KOPT-K1 (cell line): ENCODE results near the gene GNAI3.

Experiments used
- H3K27ac ChIP-seq: fragments of 200-600 bp; sonication (generic); 2 replicates; pipeline ENCODE4 v1.5.1; 2016; ENCODE audit warnings: antibody characterized with exemption, mild to moderate bottlenecking, low read depth, low read length; ENCODE audit not compliant: poor library complexity, severe bottlenecking
- H3K36me3 ChIP-seq: fragments of 200-600 bp; sonication (generic); 2 replicates; pipeline ENCODE4 v1.5.1; 2017; ENCODE audit warnings: antibody characterized with exemption, mild to moderate bottlenecking, low read length, moderate library complexity; ENCODE audit not compliant: insufficient read depth
- H3K9me3 ChIP-seq: fragments of 200-600 bp; sonication (generic); 2 replicates; pipeline ENCODE4 v1.5.1; 2017; ENCODE audit warnings: antibody characterized with exemption, low read length, mild to moderate bottlenecking; ENCODE audit not compliant: insufficient read depth, poor library complexity, severe bottlenecking

GNAI3 gene

GRCh38 chr1:109618661-109619575 lies 70.5 kb downstream of the GNAI3 start:
- no peaks in the 10 kb centered on the region for H3K36me3 ChIP-seq
- no peaks in the 10 kb centered on the region for H3K9me3 ChIP-seq
- H3K27ac ChIP-seq = peak overlapping the region; percentile 93

GRCh38 chr1:109619576-109620400 lies 71.4 kb downstream of the GNAI3 start, which contains the start of the genes AMPD2 and GNAT2:
AMPD2 (plus strand) TSS chr1:109619837; CDS start chr1:109621176, 1,339 bp downstream.
GNAT2 (minus strand) TSS chr1:109619616; CDS start chr1:109612870, 6,746 bp downstream.
- no peaks in the 10 kb centered on the region for H3K9me3 ChIP-seq
- H3K27ac ChIP-seq = peak within 1 kb of the TSS; percentile 93
- no peaks in the 10 kb centered on the region for H3K36me3 ChIP-seq

- peak overlapping the region; percentile 93 for H3K27ac ChIP-seq
- no peaks in the 10 kb centered on the region for H3K9me3 ChIP-seq
- H3K36me3 ChIP-seq = peaks cover 2% of the 10 kb centered on the region; the same call in 1 of the 2 replicates
Observed at GRCh38 chr1:109620401-109620791, 72.0 kb downstream of the GNAI3 start.

- Histone ChIP-seq H3K27ac (peak overlapping the region; percentile 93), H3K9me3 (no peaks in the 10 kb centered on the region), H3K36me3 (peaks cover 7% of the 10 kb centered on the region; the same call in 1 of the 2 replicates)
Observed at GRCh38 chr1:109620841-109621286, 72.4 kb downstream of the GNAI3 start.

- H3K9me3 ChIP-seq = no peaks in the 10 kb centered on the region
- H3K36me3 ChIP-seq = peaks cover 13% of the 10 kb centered on the region; the same call in 1 of the 2 replicates
- H3K27ac ChIP-seq = peak overlapping the region; percentile 93
Observed at GRCh38 chr1:109621379-109622136, 73.1 kb downstream of the GNAI3 start.

- Histone ChIP-seq H3K27ac (peak overlapping the region; percentile 93), H3K36me3 (peaks cover 21% of the 10 kb centered on the region), H3K9me3 (no peaks in the 10 kb centered on the region)
Observed at GRCh38 chr1:109622137-109622892, 73.9 kb downstream of the GNAI3 start.

DNA sequence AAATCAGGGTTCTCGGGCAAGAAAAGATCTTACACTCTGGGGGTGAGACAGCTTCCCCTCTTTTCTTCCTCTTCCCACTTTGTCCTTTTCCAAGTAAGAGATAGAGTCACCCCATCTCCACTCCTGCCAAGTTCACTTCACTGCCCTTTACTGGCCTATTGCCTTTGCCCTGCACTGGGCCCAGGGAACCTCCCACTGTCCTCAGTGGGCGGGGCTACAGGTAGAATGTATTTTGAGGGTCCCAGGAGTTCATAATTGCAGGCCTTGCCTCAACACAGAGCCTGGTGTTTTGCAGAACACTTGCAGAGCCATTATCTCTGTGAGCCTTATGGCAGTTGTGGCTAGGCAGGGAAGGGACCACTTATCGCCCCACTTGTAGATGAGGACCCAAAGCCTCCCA lies 74.5 kb downstream of the GNAI3 start:
- Histone ChIP-seq H3K27ac (peak overlapping the region; percentile 93), H3K36me3 (peaks cover 27% of the 10 kb centered on the region), H3K9me3 (no peaks in the 10 kb centered on the region)

DNA sequence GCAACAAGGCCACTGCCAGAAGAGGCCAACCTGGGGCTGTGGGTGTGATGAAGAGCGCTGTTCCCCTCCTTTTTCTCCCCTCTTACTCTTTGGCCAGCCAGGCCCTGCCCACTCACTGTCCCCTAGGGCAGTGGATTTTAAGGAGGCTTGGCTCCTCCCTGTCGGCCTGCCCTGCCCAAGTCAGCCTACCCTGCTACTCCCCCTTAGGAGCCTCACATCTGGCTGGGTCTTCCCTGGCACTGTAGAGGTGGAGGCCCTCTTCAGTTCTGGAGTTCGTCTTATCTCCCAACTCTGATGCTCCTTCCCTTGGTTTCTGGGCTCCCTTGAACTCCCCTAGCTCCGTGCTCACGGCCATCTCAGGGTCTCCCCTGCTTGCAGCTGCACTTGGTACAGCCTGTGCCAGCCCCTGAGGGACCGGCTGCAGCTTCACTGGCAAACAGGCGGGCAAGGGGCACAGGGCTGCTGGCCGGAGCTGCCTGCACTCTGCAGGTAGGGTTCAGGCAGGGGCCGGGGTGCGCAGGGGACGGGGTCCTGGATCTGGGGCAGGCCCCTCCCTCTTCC lies 75.3 kb downstream of the GNAI3 start:
- Histone ChIP-seq H3K9me3 (no peaks in the 10 kb centered on the region), H3K36me3 (peaks cover 35% of the 10 kb centered on the region), H3K27ac (peak overlapping the region; percentile 93)

DNA sequence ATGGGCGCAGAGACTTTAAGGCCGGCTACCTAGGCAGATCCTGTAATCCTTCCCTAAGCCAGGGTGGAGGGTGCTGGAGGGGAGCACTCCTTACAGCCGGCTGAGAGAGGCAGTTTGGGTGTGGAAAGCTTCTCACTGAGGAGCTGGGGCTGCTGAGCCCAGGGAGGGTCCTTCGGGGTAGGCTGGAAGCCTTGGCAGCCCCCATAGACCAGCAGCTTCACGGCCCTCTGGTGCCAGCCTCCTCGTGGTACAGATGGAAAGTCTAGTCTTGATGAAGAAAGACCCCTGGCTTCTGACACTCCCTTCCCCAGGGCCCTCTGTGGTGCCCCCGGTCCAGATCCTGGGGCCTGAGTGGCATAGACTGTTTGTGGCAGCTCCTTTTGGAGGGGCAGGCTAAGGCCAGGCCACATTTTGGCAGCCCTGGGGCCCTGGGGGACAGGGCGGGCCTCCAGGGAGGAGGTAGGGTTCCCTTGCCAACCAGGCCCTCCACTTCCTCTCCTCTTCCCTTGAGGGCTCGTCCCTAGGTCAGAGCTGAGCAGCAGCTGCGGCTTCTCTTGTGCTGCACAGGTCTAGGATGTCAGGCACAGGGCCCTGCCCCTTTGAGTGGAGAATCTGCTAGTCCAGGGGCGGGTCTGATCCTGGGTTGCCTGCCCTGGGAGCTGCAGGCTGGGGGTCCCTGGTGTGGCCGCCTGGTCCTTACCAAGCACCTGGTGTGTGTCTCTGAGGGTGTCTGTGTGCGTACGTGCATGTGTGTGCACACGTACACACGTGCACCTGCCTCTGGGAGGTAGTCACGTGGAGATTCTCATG lies 76.0 kb downstream of the GNAI3 start:
- Histone ChIP-seq H3K27ac (peak overlapping the region; percentile 93), H3K9me3 (no peaks in the 10 kb centered on the region), H3K36me3 (peaks cover 42% of the 10 kb centered on the region)

- peak overlapping the region; percentile 93 for H3K27ac ChIP-seq
- H3K36me3 ChIP-seq = peaks cover 50% of the 10 kb centered on the region
- no peaks in the 10 kb centered on the region for H3K9me3 ChIP-seq
Observed at GRCh38 chr1:109625176-109625575, 76.8 kb downstream of the GNAI3 start.

GRCh38 chr1:109625601-109626560 lies 77.5 kb downstream of the GNAI3 start:
- Histone ChIP-seq H3K36me3 (peaks cover 55% of the 10 kb centered on the region), H3K9me3 (no peaks in the 10 kb centered on the region), H3K27ac (no peak overlapping the region)

DNA sequence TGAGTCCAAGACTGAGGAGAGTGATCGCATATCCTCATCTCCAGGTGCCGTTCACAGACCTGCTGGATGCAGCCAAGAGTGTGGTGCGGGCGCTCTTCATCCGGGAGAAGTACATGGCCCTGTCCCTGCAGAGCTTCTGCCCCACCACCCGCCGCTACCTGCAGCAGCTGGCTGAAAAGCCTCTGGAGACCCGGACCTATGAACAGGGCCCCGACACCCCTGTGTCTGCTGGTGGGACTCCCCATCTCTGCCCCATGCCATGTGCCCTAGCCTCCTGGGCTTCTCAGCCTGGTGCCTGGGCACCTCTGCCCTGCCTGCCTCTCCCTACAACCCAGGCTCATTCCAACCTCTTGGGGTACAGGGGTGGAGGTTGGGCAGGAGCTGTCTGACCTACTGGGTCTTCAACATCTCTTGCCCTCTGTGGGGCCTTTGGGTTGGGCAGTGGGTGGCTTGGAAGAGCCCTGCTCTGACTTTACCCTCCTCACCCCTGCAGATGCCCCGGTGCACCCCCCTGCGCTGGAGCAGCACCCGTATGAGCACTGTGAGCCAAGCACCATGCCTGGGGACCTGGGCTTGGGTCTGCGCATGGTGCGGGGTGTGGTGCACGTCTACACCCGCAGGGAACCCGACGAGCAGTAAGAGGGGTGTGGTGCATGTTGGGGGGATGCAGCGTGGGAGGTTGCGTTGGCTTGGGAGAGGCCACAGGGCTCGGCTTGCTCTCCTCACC lies 78.4 kb downstream of the GNAI3 start:
- no peak overlapping the region for H3K27ac ChIP-seq

More for the DNA sequence above, 78.4 kb downstream of the GNAI3 start:
- H3K36me3 ChIP-seq = peaks cover 65% of the 10 kb centered on the region
- H3K9me3 ChIP-seq = no peaks in the 10 kb centered on the region
